ENCODE data around the gene TMEM247.

The TMEM247 gene

GRCh38 chr2:46490521-46491141 lies 11.3 kb downstream of the TMEM247 start:
- DNase-seq = no peak

GRCh38 chr2:46492301-46492700 lies 12.9 kb downstream of the TMEM247 start:
- no peak for DNase-seq

- no peak for DNase-seq
These were observed 14.0 kb downstream of the TMEM247 start for GRCh38 chr2:46493241-46493970.

- no peak for DNase-seq
These were observed 14.5 kb downstream of the TMEM247 start for GRCh38 chr2:46493971-46494250.

GRCh38 chr2:46494596-46494995 lies 15.2 kb downstream of the TMEM247 start:
- no peak for DNase-seq

- DNase-seq = no peak
These were observed 16.1 kb downstream of the TMEM247 start for GRCh38 chr2:46495231-46496030.

- DNase-seq = no peak
These were observed 18.4 kb downstream of the TMEM247 start for GRCh38 chr2:46497766-46498165.

GRCh38 chr2:46498681-46499080 lies 19.3 kb downstream of the TMEM247 start:
- DNase-seq = no peak

GRCh38 chr2:46499392-46499785 lies 20.0 kb downstream of the TMEM247 start:
- DNase-seq = no peak

- DNase-seq = no peak
These were observed 21.4 kb downstream of the TMEM247 start for GRCh38 chr2:46500801-46501200.

GRCh38 chr2:46502291-46502885 lies 23.0 kb downstream of the TMEM247 start:
- DNase-seq = no peak

- no peak for DNase-seq
These were observed 24.3 kb downstream of the TMEM247 start for GRCh38 chr2:46503686-46504085.

- no peak for DNase-seq
These were observed 24.9 kb downstream of the TMEM247 start for GRCh38 chr2:46504221-46504620.

- no peak for DNase-seq
These were observed 25.5 kb downstream of the TMEM247 start for GRCh38 chr2:46504685-46505471.

GRCh38 chr2:46505472-46505783 lies 26.1 kb downstream of the TMEM247 start:
- DNase-seq = no peak

GRCh38 chr2:46506131-46506706 lies 26.9 kb downstream of the TMEM247 start:
- no peak for DNase-seq

GRCh38 chr2:46508312-46508711 lies 28.9 kb downstream of the TMEM247 start:
- no peak for DNase-seq

- no peak for DNase-seq
These were observed 29.4 kb downstream of the TMEM247 start for GRCh38 chr2:46508759-46509158.

GRCh38 chr2:46509804-46510203 lies 30.4 kb downstream of the TMEM247 start:
- no peak for DNase-seq

GRCh38 chr2:46510598-46511177 lies 31.3 kb downstream of the TMEM247 start:
- DNase-seq = no peak

- no peak for DNase-seq
These were observed 32.8 kb downstream of the TMEM247 start for GRCh38 chr2:46512185-46512584.

- no peak for DNase-seq
These were observed 35.4 kb downstream of the TMEM247 start for GRCh38 chr2:46514738-46515137.

Data from NCI-H2081 treated with DMSO at 0.1 percent for 48 hours (cell line).